Suprapubic skin (tissue), 3 donors: ENCODE results near the gene SMYD4.

Experiments
- CTCF ChIP-seq, 2 donors: fragments of 200-600 bp in 1 of 2; fragments of 450-650 bp in 1 of 2; sonication (generic) in 1 of 2; IDR thresholded peaks; one replicate each; pipeline ENCODE4 v1.5.1; 2016 to 2019; ENCODE audit warnings: antibody characterized with exemption in 2 of 2, mild to moderate bottlenecking in 1 of 2, moderate library complexity in 1 of 2
- POLR2A ChIP-seq, 2 donors: fragments of 450-650 bp; IDR thresholded peaks; one replicate each; pipeline ENCODE4 v1.6.1; 2017; ENCODE audit warnings: antibody characterized with exemption in 2 of 2, mild to moderate bottlenecking in 2 of 2, moderate library complexity in 2 of 2

- no peak for TF ChIP-seq CTCF (IDR thresholded peaks at IDR 0.05)
- no peak for TF ChIP-seq POLR2A (IDR thresholded peaks at IDR 0.05)
Measured at GRCh38 chr17:1796800-1797199, 32.9 kb downstream of the SMYD4 start.
